Melanocyte of skin (primary cell): ENCODE measurements around the gene RPL6. TPM values are rescaled to one million over a fixed set of nuclear protein-coding genes. Genes with fewer than 3 reads are reported as not detected.

Source experiments
- total RNA-seq, 2 donors: library from RNA; depleted of rRNA; stranded (reverse); fragments of >200 nt; gene quantifications; 2 replicates each; pipeline ENCODE4 v1.2.3, GENCODE V29; 2012

Gene RPL6
- 100 to 1,000 TPM; 530 to 766 TPM for total RNA-seq

GRCh38 chr12:112409064-112409905 lies at the start of gene RPL6:
Gene RPL6, minus strand, starts transcription at chr12:112409605. Its CDS starts 949 bp downstream, at chr12:112408656.

GRCh38 chr12:112418608-112419296 lies 9.3 kb upstream of the RPL6 start, which contains the start of gene PTPN11:
Gene PTPN11, plus strand, starts transcription at chr12:112418947. Its CDS starts 165 bp downstream, at chr12:112419112.

GRCh38 chr12:112381883-112382796 lies 27.3 kb downstream of the RPL6 start, which contains the start of gene HECTD4:
Gene HECTD4, minus strand, starts transcription at chr12:112382431. Its CDS starts 303 bp downstream, at chr12:112382128.

Other genes starting within 250 kb of the RPL6 start
- 10 to 100 TPM; 25.3 to 26.8 TPM for gene HECTD4, start 27.2 kb downstream of the RPL6 start, total RNA-seq
- 10 to 100 TPM; 55.7 to 74.6 TPM for gene PTPN11, start 9.3 kb upstream of the RPL6 start, total RNA-seq